RWPE2 (cell line): Measurements from ENCODE around the gene CA10.
A peak's percentile ranks its signal among the peaks of the same experiment; 100 is the strongest.

Experiments
- ATAC-seq: fragments of 200-7000 bp; cut with Tn5 transposase; 3 replicates; pipeline ENCODE4 v1.9.1; 2021; ENCODE audit warnings: low read depth
- DNase-seq: peaks from one replicate; pipeline ENCODE4 v3.0.0-alpha.2; 2020; ENCODE audit warnings: low spot score
- H3K27ac ChIP-seq: fragments of 450-650 bp; 2 replicates; pipeline ENCODE4 v1.5.1; 2017; ENCODE audit warnings: mild to moderate bottlenecking; ENCODE audit not compliant: poor library complexity, severe bottlenecking
- H3K27me3 ChIP-seq: fragments of 250-450 bp; sonication (Bioruptor Pico); 2 replicates; pipeline ENCODE4 v1.5.1; 2021; ENCODE audit warnings: mild to moderate bottlenecking, moderate library complexity; ENCODE audit not compliant: insufficient read depth, poor library complexity, severe bottlenecking
- H3K36me3 ChIP-seq: fragments of 250-450 bp; sonication (Bioruptor Pico); 2 replicates; pipeline ENCODE4 v1.5.1; 2020; ENCODE audit warnings: low read depth, mild to moderate bottlenecking, moderate library complexity
- H3K4me1 ChIP-seq: fragments of 250-450 bp; sonication (Bioruptor Pico); 2 replicates; pipeline ENCODE4 v1.5.1; 2021; ENCODE audit warnings: mild to moderate bottlenecking, moderate library complexity; ENCODE audit not compliant: insufficient read depth, poor library complexity, severe bottlenecking
- H3K4me3 ChIP-seq: fragments of 250-450 bp; sonication (Bioruptor Pico); 2 replicates; pipeline ENCODE4 v1.5.1; 2021; ENCODE audit warnings: mild to moderate bottlenecking, moderate library complexity; ENCODE audit not compliant: severe bottlenecking
- H3K9me3 ChIP-seq: fragments of 250-450 bp; sonication (Bioruptor Pico); 2 replicates; pipeline ENCODE4 v1.5.1; 2021; ENCODE audit warnings: mild to moderate bottlenecking, moderate library complexity; ENCODE audit not compliant: severe bottlenecking
- TF ChIP-seq, protein P1 (sequence below): fragments of 450-650 bp; IDR thresholded peaks from one replicate; pipeline ENCODE4 v1.5.1; 2017; ENCODE audit warnings: mild to moderate bottlenecking, moderate library complexity; ENCODE audit not compliant: poor library complexity, severe bottlenecking

Gene CA10

DNA sequence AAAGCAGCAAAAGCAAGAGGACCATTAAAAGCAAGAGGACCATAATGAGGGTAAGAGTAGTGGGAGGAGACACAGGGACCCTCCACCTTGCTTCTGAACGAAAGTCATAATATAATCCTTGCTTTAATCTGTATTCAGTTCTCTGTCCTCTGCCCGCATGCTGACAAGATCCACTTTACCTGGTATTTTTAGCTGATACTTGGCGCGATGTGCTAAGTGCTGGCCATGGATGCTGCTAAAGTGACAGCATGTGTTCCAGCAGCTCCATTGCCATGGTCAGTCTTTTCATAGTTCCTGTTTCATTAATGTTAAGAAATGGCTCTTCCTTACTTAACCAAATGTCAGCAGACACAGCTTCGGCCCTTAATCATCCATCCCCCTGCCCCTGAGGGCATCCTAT, 86.8 kb downstream of the CA10 start:
- H3K4me3 ChIP-seq, result no peak overlapping the region
- no peak for ATAC-seq

DNA sequence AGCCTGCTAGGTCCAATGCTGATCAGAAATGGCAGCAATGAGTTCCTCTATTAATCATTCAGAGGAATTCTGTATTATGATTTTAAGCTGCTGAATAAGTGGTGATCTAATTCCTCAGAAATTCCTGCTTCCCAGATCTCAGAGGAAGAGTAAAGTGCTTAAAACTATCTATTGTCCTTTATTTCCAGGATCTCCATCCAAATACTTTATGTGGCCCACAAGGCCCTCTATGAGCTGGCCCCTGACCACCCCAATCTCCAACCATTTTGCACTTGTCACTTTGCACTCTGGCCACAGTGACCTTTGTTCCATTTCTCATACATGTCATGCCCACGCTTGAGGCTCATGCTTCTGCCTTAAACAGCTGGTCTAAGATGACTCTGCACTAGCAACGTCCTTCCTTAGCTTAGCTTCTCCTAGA, 93.7 kb downstream of the CA10 start:
- H3K27me3 ChIP-seq, result no peaks in the 10 kb centered on the region
- no peak overlapping the region for H3K4me3 ChIP-seq
- DNase-seq (no peak), ATAC-seq (peak; percentile 71)
- no peaks in the 10 kb centered on the region for H3K4me1 ChIP-seq
- no peaks in the 10 kb centered on the region for H3K36me3 ChIP-seq
- H3K27ac ChIP-seq, result no peak overlapping the region
- TF ChIP-seq, protein P1, sequence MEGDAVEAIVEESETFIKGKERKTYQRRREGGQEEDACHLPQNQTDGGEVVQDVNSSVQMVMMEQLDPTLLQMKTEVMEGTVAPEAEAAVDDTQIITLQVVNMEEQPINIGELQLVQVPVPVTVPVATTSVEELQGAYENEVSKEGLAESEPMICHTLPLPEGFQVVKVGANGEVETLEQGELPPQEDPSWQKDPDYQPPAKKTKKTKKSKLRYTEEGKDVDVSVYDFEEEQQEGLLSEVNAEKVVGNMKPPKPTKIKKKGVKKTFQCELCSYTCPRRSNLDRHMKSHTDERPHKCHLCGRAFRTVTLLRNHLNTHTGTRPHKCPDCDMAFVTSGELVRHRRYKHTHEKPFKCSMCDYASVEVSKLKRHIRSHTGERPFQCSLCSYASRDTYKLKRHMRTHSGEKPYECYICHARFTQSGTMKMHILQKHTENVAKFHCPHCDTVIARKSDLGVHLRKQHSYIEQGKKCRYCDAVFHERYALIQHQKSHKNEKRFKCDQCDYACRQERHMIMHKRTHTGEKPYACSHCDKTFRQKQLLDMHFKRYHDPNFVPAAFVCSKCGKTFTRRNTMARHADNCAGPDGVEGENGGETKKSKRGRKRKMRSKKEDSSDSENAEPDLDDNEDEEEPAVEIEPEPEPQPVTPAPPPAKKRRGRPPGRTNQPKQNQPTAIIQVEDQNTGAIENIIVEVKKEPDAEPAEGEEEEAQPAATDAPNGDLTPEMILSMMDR, result no peak
- H3K9me3 ChIP-seq, result no peaks in the 10 kb centered on the region

More for the DNA sequence above, 86.8 kb downstream of the CA10 start:
- H3K27ac ChIP-seq, result no peak overlapping the region
- H3K36me3 ChIP-seq, result no peaks in the 10 kb centered on the region
- H3K9me3 ChIP-seq, result no peaks in the 10 kb centered on the region
- no peak for DNase-seq
- no peaks in the 10 kb centered on the region for H3K4me1 ChIP-seq
- TF ChIP-seq, protein P1, result no peak
- H3K27me3 ChIP-seq, result peaks cover 3% of the 10 kb centered on the region

DNA sequence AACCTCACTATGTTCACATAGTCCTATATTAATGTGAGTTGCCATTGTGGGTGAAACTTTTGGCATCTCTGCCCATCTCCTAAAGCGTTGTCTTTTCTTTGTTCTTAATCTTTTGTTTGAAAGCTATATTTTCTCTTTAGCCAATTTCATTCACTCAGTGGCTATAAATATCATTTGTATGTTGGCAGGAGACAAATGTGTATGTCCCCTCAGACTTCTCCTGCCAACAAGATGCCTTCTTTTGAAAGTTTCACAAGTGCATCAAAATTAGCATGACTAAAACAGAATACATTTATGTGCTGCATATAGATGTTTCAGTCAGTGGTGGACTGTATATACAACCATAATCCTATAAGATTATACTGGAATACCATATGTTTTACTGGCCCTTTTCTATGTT, 109.0 kb downstream of the CA10 start:
- H3K9me3 ChIP-seq, result no peaks in the 10 kb centered on the region
- H3K4me3 ChIP-seq, result no peak overlapping the region
- ATAC-seq, result no peak
- H3K4me1 ChIP-seq, result no peaks in the 10 kb centered on the region
- no peaks in the 10 kb centered on the region for H3K36me3 ChIP-seq
- H3K27ac ChIP-seq, result no peak overlapping the region
- DNase-seq, result no peak
- peaks cover 3% of the 10 kb centered on the region for H3K27me3 ChIP-seq
- TF ChIP-seq, protein P1, result no peak

DNA sequence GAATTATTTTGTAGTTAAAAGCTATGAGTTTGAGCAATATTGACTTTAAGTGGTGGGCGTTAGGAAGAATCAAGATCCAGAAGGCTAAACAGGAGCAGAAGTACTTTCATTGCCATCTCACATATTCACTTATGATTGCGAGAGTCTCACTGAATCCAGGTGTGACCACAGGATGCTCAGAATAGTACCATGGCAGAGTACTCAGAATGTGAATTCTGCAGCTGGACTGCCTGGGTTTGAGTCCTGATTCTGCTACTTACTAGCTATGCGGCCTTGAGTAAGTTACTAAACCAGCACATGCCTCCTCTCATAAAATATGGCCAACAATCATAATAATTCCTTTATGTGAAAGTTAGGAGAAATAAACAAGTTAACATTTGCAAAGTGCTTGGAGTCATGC, 109.5 kb downstream of the CA10 start:
- peaks cover 3% of the 10 kb centered on the region for H3K27me3 ChIP-seq
- no peaks in the 10 kb centered on the region for H3K36me3 ChIP-seq
- H3K9me3 ChIP-seq, result no peaks in the 10 kb centered on the region
- no peak overlapping the region for H3K4me3 ChIP-seq
- TF ChIP-seq, protein P1, result no peak
- no peak overlapping the region for H3K27ac ChIP-seq
- ATAC-seq (no peak), DNase-seq (no peak)
- H3K4me1 ChIP-seq, result no peaks in the 10 kb centered on the region

DNA sequence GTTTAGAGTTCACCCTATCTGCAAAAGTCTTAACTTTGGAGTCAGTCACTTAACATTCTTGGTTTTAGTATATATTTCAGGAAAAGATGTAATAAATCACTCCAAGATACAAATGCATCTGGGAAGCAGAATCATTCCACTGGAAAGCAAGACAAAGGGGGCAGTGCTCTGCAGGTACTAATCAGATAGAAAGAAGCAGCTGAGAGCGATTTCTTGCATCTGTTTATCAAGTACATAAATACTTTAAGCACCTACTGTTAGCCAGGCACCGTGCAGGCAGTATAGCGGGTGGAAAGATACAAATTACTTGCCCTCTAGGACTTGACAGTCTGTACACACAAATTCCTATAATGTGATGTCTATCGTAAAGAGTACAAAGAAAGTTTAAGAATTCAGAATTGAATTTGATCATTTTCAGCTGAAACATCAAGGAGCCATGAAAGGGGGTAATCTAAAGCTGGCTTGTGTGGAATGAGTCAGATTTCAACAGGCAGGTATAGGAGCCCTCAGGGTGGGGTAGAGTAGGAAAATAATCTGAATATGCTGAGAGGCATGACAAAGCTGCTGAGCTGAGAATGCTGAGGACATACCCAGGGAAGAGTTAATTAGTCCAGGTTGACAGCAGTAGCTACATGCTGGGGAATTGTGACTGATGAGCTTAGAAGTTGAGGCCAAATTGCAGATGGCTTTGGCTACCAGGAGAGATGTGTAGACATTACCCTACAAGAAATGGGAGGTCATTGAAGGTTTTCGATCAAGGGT, 110.2 kb downstream of the CA10 start:
- TF ChIP-seq, protein P1, result no peak
- Histone ChIP-seq H3K36me3 (no peaks in the 10 kb centered on the region), H3K4me1 (no peaks in the 10 kb centered on the region), H3K9me3 (no peaks in the 10 kb centered on the region), H3K4me3 (no peak overlapping the region), H3K27me3 (peaks cover 9% of the 10 kb centered on the region), H3K27ac (no peak overlapping the region)
- no peak for DNase-seq
- ATAC-seq, result no peak
